T-helper 2 cell (primary cell): ENCODE data around the gene CLTB.

Experiments used
- DNase-seq, 5 experiments: peaks; one replicate each; pipeline versions ENCODE4 v3.0.0 to v3.0.0-alpha.2; 2012 to 2022

Gene CLTB

DNA sequence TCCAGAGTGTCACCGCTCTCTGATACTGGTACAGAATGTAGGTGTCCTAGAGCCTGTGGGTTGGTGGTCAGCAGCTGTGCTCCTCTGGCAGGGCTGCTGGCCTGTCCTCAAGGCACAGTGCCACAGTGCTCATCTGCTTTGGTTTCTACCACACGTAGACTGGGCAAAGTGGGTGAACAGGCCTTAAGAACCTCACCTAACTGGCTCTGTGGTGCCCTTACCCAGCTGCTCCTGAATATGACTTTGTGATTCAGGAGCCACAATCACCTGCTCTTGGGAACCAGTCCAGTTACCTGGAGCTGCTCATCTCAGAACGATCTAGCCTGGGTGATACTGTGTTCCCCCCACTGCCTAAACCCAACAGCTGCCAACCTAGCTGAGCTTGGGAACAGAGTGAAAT lies 34.4 kb downstream of the CLTB start:
- DNase-seq = no peak

DNA sequence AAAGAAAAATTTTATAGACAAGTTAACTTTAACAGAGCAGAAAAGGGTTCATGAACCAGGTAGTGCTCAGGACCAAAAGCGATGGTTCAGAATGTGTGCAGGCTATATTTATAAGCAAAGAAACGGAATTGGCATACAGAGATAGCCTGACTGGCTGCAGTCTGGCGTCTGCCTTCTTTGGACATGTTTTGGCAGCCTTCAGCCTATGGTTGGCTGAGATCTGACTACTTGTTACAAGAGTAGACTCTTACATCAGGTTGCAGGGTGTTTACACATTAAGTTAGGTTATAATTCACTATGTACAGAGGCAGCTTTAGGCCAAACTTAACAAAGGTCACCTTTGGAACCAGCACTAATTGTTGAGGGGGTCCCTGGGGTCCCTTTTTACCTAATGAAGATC lies 34.9 kb downstream of the CLTB start:
- DNase-seq = no peak

DNA sequence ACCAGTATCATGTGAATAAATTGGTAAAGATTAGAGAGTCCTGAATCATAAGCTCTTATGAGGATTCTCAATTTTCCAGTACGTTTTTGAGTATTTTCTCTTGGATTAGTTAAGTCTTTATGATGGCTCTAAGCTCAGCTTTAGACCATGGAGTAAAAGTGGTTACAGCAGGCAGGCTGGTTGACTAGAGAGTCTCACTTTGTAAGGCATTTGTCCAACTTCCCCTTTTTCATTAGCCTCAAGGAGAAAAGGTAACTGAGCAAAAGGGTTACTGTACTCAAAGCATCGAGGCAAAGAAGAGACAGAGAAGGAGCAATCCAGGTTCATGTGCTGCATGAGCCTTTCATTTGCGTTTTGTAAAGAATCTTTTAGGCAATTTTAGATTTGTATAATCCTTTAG lies 36.5 kb downstream of the CLTB start:
- no peak for DNase-seq

DNA sequence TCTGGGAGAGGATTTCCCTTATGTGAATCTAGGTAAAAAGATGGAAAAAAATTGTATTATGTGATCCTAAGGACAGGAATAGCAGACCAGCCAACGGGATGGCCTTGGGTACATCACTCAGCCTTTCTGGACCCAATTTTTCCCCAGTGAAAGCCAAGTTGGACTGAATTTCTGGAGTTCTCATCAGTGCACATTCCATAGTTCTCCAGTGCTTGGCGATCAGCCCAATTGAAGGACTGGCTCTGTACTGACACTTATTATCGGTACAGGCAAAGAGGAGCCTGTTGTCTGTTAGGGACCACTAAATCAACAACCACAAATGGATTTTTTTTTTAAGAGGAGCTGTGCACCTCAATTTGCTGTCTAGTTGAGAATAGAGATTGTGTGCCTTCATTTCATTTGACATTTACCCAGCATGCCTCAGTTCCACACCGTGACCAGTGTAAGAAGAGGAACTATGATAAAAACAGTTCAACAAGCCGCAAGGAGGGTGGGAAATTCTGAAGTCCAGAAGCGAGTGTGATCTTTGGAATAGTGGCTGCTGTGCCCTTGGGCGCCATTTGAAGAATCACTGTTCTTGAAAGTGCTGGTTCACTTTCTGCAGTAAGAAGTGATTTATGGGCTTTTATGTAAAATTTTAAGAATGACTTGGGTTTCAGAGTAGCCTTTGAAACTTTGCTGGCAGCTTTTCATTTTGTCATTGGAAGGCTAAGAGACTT lies 43.1 kb downstream of the CLTB start:
- no peak for DNase-seq

DNA sequence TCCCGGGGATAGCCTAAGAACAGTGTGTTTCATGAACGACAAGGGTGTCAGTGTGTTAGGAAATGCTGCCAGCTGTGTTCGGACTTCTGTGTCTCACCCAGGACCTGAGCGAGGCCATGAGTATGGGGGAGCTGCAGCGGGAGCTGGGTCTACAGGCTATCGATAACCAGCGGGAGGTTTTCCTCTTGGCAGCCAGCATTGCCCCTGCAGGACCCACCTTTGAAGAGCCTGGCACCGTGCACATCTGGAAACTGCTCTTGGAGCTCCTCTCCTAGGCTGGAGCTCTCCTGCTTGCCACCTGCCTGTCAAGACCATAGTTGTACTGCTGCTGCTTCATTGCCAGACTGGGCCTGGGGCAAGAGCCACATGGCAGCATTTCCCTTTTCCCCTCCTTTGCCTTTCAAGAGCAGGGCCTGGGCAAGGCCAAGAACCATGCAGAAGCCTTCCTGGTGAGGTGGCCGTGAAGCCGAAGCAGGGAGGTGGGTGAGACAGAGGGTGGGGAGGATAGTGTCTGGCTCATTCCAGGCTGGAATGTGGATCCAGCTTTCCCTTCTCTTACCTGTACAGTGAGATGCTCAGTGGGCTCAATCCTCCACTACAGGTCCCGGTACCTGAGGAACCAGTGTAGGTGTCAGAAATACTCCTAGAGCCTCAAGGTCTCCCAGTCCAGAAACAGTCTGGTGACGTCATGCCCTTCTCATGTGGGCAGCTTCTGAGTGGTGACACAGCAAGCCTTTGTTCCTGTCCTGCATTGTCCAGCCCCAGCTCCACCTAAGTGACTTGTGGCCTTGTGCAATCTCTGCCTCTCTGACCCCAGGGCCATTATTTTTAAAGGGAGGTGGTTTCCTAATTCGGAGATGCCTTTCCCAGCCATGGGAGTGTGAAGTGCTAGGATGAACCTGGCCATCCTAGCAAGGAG lies 44.5 kb downstream of the CLTB start:
- DNase-seq = no peak

DNA sequence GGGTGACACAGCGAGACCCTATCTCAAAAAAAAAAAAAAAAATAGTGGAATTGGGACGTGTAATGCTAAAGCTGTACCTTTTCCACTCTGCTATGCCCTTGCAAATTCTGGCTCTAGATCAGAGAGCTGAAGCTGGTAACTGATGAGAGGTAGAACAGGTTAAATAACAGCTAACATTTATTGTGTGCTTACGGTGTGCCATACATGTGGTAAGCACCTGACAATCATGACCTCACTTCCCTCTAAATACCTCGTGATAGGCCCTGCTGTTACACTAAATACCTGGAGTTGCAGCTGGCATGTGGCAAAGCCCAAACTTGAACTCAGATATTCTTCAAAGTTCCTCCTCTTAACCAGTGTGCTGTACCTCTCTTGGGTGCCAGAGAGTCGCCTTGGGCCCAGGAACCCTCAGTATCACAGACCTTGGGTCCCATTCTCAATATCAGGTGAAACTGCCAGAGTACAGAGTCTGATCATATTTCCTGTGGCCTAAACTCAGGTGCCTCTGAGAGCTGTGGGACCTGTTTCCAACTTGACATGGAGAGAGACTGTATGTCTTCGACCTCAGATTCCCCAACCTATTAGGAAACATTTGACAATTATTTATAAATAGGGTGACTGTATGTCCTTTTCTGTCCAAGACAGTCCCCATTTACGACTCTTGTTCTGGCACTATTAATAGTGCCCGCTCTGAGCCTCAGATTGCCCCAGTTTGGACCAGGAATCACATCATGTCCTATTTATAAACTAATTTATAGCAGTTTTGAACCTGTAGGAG lies 46.2 kb downstream of the CLTB start:
- DNase-seq = no peak

DNA sequence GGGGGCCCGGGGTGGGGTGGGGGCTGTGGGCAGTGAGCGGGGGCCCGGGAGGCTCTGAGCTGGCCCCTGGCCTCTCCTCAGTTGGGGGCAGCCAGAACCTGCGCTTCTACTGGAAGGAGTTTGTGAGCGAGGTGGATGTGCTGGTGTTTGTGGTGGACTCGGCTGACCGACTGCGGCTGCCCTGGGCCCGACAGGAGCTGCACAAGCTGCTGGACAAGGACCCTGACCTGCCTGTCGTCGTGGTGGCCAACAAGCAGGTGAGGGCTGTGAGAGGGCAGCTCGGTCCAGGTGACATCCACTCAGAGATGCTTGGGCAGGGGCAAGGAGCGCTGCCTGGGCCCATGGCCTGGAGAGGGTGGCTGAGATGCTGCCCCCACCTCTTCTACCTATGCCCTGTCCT lies 47.6 kb downstream of the CLTB start:
- no peak for DNase-seq

DNA sequence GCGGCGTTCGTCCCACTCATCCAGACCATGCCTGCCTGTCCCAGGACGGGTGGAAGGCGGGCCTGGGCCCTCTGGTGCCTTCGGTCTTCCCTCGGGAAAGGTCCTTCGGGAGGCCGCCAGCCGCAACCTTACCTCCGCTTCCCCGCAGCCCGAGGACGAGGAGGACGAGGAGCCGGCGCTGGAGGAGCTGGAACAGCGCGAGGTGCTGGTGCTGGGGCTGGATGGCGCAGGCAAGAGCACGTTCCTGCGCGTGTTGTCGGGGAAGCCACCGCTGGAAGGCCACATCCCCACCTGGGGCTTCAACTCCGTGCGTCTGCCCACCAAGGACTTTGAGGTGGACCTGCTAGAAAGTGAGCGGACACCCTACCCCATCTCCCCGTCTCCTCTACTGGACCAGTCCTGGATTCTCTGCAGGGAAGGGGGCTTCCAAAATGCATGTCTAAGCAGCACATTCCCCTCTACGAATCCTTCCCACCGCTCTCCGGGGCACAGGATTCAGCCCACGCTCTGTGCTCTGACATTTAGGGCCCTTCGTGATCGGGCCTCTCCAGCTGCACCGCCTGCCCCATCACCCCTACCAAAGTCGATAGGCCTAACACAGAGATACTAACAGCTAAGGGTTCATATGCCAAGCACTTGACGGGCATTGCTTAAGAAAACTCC lies 50.0 kb downstream of the CLTB start:
- no peak for DNase-seq

DNA sequence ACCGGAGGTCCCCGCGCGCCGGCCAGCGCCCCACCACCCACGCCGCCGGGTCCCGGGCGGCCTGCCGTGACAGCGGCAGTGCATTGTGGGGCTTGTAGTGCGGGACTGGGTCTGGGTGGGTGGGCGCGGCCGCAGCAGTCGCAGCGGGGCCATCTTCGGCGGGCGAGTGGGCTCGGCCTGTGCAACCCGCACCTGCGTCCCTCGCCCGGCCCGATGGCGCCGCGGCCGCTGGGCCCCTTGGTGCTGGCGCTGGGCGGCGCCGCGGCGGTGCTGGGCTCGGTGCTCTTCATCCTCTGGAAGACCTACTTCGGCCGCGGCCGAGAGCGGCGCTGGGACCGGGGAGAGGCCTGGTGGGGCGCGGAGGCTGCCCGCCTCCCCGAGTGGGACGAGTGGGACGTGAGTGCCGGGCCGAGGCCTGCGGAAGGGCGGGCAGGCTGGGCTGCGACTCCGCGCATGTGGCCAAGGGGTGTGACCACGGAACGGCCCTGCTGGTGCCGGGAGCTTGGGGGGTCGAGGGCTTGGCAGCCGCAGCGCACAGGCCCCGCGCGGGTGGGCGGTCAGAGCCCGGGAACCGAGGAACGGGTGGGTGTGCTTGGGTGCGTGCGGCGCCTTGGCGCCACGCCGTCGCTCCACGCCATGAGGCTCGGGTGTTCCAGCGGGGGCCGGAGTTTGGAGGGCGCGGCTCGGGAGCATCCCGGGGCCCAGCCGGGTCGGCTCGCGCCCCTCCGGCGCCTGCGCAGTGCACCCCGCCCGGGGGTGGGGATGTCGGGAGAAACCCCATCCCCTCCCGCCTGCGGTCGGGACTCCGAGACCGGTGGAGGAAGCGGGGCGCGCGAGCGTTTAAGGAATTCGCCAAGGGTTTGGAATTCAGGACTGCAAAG lies 50.7 kb downstream of the CLTB start, which contains the start of gene ARL10:
TSS of gene ARL10 (plus strand) at position 137 of the 881 bp plus-strand sequence. CDS start at position 214, 77 bp downstream.
- peak; percentile 30 to 55 (median 46) for DNase-seq

DNA sequence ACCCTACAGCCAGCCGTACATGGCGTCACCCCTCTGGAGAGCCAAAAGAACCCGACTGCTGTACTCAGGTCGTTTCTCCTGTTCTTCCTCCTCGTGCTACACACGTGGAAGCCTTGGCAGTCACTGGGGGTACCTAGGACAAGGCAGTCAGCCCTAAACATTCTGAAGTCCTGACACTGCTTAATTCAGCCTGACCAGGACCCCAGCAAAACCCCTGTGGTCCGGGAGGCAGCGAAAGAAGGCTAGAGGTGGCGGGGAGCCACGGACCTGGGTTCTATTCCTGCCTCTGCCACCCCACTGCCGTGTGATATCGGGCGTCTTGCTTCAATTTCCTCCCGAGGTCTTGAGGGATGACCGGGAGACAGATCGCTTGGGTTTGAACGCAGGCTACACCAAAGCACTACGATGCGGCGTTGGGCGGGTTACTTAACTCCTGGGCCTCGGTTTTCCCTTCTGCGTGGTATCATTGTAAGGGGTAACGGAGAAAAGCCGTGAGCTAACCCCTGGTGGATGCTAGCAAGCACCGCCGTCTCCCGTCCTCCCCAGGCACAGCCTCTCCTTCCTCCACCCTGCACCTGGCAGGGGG lies 51.5 kb downstream of the CLTB start:
- no peak for DNase-seq

DNA sequence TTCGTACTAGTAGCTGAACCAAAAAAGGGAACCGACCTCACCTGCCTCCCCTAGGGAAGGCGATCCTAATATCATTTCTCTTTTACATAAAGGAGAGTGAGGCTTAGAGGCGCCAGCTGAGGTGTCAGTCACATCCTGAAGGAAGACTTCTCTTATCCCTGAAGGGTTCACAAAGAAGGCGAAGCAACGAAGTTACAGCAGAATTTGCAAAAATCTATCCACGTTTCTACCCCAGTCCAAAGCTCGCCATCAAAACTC lies 54.2 kb downstream of the CLTB start:
- no peak for DNase-seq

DNA sequence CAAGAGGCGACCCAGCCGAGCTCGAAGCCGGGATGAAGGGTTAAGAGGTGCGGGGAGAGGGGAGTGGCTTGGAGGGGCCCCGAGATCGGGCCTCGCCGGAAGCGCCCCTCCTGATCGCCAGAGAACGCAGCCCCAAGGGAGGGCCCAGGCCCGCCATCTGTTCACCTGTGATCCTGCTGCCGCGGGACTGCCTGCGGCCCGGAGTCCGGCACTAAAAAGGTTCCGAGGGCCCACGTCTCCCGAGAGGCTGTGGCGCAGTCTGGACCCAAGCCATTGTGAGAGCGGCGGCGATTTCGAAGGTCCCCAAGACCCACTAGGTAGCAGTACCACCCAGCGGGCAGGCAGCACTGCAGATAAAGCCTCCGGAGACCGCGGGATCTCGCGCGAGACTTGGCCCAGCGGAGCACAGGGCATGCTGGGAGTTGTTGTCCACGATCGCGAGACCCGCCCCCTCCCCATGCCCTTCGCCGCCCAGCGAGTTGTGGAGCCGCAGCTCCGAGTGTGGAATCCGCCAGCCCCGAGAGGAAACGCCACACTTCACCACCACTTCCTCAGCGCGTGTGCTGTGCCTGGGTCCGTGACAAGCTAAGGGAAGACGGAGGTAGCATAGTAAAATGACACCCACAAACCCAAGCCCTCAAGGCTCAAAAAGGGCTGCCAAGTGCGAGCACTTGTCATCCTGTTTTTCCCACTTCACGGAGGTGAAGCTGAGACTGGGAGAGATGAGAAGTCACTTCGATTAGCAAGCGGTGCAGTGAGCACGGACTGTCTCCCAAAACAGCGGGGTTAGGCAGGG lies 54.7 kb downstream of the CLTB start, which contains the start of gene KIAA1191:
TSS of gene KIAA1191 (minus strand) at position 328 of the 796 bp plus-strand sequence. CDS start 2,256 bp downstream, outside the sequence.
- peak; percentile 83 to 96 (median 93) for DNase-seq

DNA sequence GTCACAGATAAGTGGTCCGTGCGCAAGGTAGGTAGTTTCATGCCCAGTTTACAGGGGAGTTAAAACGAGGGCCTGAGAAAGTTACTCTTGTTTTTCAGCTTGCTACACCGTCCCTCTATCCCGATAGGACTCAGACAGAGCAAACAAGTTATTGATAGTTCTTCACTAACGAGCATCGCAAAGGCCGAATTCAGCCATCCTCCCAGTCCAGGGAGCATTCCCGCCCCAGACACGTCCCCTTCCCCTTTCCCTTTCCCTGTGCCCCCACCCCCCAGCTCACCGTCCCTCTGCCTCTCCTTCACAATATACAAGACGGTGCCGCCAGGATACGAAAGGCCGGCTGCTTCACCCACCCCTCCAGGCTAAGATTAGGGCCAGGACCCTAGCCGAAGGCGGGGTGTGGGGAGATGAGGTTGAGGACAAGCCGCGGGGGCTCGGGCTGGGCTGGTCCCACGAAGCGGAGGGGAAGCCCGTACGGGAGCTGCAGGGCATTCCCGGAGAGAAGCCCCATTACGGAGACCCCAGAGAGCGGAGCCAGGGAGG lies 55.4 kb downstream of the CLTB start:
- peak in 1 of 5 experiments; percentile 6 for DNase-seq

DNA sequence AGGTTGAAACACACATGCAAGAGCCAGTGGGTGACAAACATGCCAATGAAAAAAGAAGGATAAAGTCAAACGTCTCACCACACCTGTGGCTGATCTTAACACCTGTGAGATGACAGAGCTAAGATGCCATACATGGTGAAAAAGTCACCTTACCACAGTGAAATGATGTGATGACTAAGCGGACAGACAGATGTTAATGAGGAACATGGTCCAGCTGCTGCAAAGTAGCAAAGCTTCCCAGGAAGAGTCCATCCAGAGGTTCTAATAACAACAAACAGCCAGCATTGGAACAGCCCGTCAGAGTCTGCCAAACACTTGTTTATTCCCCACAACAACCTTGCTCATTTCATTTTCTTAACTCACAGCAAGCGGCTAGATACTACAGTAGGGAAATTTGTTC lies 56.7 kb downstream of the CLTB start:
- peak in 1 of 5 experiments; percentile 29 for DNase-seq

DNA sequence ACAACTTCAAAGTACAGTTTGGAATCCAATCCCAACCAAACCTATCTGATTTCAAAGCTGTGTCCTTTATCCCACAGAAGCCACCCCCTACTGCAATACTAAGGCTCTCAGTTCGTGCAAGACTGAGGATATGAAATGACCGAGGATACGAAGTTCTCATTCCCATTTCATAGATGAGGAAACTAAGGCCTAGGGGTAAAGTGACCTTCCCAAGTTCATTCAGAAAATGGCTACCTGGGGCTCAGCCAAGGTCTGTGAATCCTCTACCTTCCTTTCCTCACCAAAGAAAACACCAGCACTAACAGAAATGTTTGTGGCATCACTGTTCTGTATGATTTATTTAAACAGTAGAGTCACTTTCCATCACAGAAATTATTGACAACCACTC lies 60.2 kb downstream of the CLTB start:
- DNase-seq = no peak

DNA sequence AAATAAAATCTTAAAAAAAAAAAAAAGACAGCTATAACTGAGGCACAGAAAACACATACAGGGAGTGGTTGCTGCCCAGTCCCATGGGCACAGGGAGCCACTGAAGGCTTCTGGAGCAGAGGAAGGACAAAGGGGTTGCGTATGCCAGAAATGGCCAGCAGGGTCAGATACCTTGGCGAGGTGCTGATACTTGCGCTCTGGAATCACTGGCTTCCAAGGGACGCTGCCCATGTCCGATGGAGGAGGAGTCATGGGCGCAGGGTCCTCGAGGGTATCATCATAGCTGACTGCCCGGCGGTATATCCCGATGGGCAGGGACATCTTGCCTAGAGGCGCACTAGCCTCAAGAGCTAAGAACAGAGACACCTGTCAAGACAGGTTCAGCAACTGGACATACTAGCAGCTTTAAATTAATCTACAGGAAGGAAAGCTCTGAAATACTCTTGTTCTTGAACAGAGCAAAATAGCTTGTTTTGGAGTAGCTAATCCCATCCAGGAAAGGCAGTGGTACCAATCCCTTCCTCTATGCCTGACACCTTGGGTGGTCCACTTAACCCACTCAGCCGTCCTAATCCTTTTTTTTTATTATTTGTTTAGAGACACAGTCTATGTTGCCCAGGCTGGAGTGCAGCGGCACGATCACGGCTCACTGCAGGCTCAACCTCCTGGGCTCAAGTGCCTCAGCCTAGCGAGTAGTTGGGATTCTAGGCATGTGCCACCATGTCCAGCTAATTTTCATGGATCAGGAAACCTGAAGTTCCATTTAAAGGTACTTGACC lies 60.8 kb downstream of the CLTB start:
- no peak for DNase-seq

DNA sequence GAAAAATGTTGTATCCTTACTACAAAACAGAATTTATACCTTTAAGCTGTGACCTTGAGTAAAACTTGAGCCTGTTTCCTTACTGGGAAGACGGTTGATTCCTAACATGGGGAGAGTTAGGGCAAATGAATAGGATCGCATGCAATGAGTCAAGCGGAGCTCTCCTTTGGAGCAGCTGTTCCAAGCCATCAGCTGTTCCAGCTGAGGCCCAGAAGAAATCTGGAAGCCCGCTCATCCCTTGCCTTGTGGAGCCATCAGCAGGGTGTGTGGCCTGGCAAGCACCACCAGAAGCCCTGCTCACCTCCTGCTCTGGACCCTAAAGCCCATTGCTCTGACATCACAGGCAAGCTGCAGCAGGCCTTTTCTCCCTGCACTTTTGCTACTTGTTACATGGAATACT lies 62.8 kb downstream of the CLTB start:
- DNase-seq = no peak

DNA sequence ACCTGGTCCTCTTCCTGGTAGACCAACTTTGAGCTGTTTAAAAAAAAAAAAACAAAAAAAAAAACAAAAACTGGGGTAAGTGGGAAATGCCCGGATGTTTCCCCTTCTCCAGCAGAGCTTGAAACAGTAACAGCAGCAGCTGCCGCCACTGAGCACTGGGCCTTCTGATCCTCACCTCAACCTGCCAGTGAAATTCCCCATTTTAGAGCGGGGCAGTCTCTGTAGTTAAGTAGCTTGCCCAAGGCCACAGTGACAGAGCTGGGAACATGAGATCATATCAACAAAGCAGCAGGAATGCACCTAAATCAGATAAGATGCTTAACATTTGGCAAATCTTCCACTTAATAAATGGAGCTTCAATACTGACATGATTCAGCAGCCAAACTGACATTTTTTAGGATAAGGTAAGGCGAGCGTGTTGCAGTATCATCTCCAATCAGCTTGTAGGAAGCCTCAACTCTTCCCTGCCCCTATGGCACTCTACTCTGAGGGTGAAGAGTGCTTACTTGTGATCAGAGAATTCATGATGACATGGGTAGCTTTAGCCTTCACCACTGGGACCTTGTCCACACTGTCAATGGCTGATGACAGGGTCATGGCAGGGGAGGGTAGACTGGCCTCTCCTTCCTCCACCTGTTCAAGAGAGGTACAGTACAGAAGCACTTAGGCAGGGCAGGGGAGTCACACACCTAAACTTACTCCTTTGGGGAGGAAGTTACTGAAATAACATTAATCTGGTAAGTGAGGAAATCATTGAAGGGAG lies 64.0 kb downstream of the CLTB start:
- DNase-seq = no peak
